OCI-LY7 (cell line): ENCODE data around the gene ZNF292. TPM values are rescaled to one million over a fixed set of nuclear protein-coding genes. Genes with fewer than 3 reads are reported as not detected.

Experiments
- BruUV-seq: library from RNA; stranded (reverse); fragments of 400-500 nt; replicated peaks from 2 replicates; lab custom pipeline; 2021; lab: Mats Ljungman, UMichigan
- CTCF ChIA-PET: fragments of 300-600 bp; sonication (Branson Sonifier 250); formaldehyde crosslinking; loops from one replicate; lab custom pipeline; 2022; ENCODE audit warnings: antibody characterized with exemption; ENCODE audit not compliant: unreplicated experiment; lab: Charles Lee
- POLR2A ChIA-PET: fragments of 300-600 bp; sonication (Branson Sonifier 250); formaldehyde crosslinking; loops from one replicate; lab custom pipeline; 2022; ENCODE audit warnings: antibody characterized with exemption; lab: Charles Lee
- DNase-seq: peaks from one replicate; pipeline ENCODE4 v3.0.0-alpha.2; 2015; ENCODE audit warnings: low spot score
- H2AFZ ChIP-seq: fragments of 200-600 bp; sonication (generic), shearing (Covaris generic); 2 replicates; pipeline ENCODE4 v1.6.1; 2014; ENCODE audit warnings: mild to moderate bottlenecking, antibody characterized with exemption, low read length, moderate library complexity
- H3K27ac ChIP-seq: fragments of 200-600 bp; sonication (generic); 2 replicates; pipeline ENCODE4 v1.5.1; 2014; ENCODE audit warnings: mixed run types, low read depth, mild to moderate bottlenecking, moderate library complexity, low read length, inconsistent platforms; ENCODE audit not compliant: poor library complexity, severe bottlenecking
- H3K36me3 ChIP-seq: fragments of 200-600 bp; sonication (generic); 2 replicates; pipeline ENCODE4 v1.6.1; 2014; ENCODE audit warnings: mild to moderate bottlenecking, antibody characterized with exemption, low read length, moderate library complexity, mixed read lengths; ENCODE audit not compliant: insufficient read depth
- H3K4me1 ChIP-seq: fragments of 200-600 bp; sonication (generic); 2 replicates; pipeline ENCODE4 v1.5.1; 2014; ENCODE audit warnings: mild to moderate bottlenecking, low read length; ENCODE audit not compliant: insufficient read depth, poor library complexity, severe bottlenecking
- H3K4me2 ChIP-seq: fragments of 200-600 bp; sonication (generic); 2 replicates; pipeline ENCODE4 v1.6.1; 2014; ENCODE audit warnings: mild to moderate bottlenecking, low read length
- H3K4me3 ChIP-seq: fragments of 200-600 bp; sonication (generic); 2 replicates; pipeline ENCODE4 v1.5.1; 2014; ENCODE audit warnings: mild to moderate bottlenecking, low read depth, low read length; ENCODE audit not compliant: poor library complexity, severe bottlenecking
- H3K79me2 ChIP-seq: fragments of 200-600 bp; sonication (generic); 2 replicates; pipeline ENCODE4 v1.6.1; 2016; ENCODE audit warnings: low read depth, mild to moderate bottlenecking, low read length, moderate library complexity, mixed read lengths; ENCODE audit not compliant: insufficient read depth
- H3K9me2 ChIP-seq: fragments of 200-600 bp; sonication (generic); 2 replicates; pipeline ENCODE4 v1.6.1; 2016; ENCODE audit warnings: mild to moderate bottlenecking, low read length, mixed read lengths; ENCODE audit not compliant: insufficient read depth
- H3K9me3 ChIP-seq: fragments of 200-600 bp; sonication (generic); 2 replicates; pipeline ENCODE4 v1.6.1; 2014; ENCODE audit warnings: mild to moderate bottlenecking, mixed run types, low read length, mixed read lengths
- H4K20me1 ChIP-seq: fragments of 200-600 bp; sonication (generic); 2 replicates; pipeline ENCODE4 v1.6.1; 2014; ENCODE audit warnings: mild to moderate bottlenecking, antibody characterized with exemption, low read length, moderate library complexity, mixed read lengths; ENCODE audit not compliant: insufficient read depth
- EZH2phosphoT487 ChIP-seq: fragments of 200-600 bp; sonication (generic); IDR thresholded peaks from 2 replicates; pipeline ENCODE4 v1.6.1; 2018; ENCODE audit warnings: low read depth, borderline replicate concordance, mild to moderate bottlenecking, mixed run types, antibody characterized with exemption, low read length, moderate library complexity, mixed read lengths
- intact Hi-C: fragments of 100-400 bp; cut with micrococcal nuclease; formaldehyde crosslinking; loops from one replicate; pipeline ENCODE4 v1.10.0; 2022; ENCODE audit not compliant: unreplicated experiment
- total RNA-seq, 2 experiments: library from RNA; depleted of rRNA in 1 of 2; stranded (reverse); fragments of >200 nt in 1 of 2; shearing (Covaris generic) in 1 of 2; gene quantifications; 2 replicates each; pipeline ENCODE4 v1.2.3, GENCODE V29; 2014 to 2022
- TF ChIP-seq, protein P1 (sequence below): fragments of 200-600 bp; sonication (generic); conservative IDR thresholded peaks from 2 replicates; pipeline ENCODE4 v1.5.1; 2014; ENCODE audit warnings: mild to moderate bottlenecking, antibody characterized with exemption, low read length, moderate library complexity, mixed read lengths

Gene ZNF292
- total RNA-seq, 2 experiments from 2014 or later, result 18.7 to 53.7 TPM

DNA sequence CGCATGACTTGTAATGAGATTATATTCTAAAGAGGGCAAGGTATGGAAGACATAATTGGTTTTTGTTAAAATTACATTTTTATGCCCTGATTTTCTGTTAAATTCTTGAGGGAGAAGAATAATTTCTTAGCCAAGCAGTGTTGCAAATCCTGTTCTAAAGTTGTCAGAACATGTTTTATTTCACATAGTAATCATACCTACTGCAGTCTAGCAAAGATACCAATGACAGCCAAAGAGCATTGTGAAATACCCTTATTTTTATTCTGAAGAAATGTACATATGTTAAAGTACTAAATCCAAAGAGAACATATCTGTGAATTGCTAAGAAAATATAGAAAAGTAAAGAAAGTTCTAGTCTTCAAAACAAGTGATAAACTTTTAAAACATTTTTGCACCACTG lies 127.4 kb downstream of the ZNF292 start:
- no peak overlapping the region for H3K27ac ChIP-seq
- no peak overlapping the region for H3K4me2 ChIP-seq
- intact Hi-C loops, result no loop called here
- H4K20me1 ChIP-seq, result no peaks in the 10 kb centered on the region
- H3K79me2 ChIP-seq, result no peaks in the 10 kb centered on the region
- H2AFZ ChIP-seq, result no peak overlapping the region
- TF ChIP-seq EZH2phosphoT487, result no peak
- TF ChIP-seq, protein P1, sequence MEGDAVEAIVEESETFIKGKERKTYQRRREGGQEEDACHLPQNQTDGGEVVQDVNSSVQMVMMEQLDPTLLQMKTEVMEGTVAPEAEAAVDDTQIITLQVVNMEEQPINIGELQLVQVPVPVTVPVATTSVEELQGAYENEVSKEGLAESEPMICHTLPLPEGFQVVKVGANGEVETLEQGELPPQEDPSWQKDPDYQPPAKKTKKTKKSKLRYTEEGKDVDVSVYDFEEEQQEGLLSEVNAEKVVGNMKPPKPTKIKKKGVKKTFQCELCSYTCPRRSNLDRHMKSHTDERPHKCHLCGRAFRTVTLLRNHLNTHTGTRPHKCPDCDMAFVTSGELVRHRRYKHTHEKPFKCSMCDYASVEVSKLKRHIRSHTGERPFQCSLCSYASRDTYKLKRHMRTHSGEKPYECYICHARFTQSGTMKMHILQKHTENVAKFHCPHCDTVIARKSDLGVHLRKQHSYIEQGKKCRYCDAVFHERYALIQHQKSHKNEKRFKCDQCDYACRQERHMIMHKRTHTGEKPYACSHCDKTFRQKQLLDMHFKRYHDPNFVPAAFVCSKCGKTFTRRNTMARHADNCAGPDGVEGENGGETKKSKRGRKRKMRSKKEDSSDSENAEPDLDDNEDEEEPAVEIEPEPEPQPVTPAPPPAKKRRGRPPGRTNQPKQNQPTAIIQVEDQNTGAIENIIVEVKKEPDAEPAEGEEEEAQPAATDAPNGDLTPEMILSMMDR, result no peak
- H3K4me3 ChIP-seq, result no peak overlapping the region
- ChIA-PET POLR2A (no interaction called here), CTCF (no interaction called here)
- H3K9me3 ChIP-seq, result no peaks in the 10 kb centered on the region
- H3K4me1 ChIP-seq, result no peaks in the 10 kb centered on the region
- DNase-seq, result no peak
- BruUV-seq, result no TSS peak
- H3K36me3 ChIP-seq, result no peaks in the 10 kb centered on the region
- H3K9me2 ChIP-seq, result no peaks in the 10 kb centered on the region

GRCh38 chr6:87283461-87283860 lies 128.1 kb downstream of the ZNF292 start:
- no peaks in the 10 kb centered on the region for H3K79me2 ChIP-seq
- H2AFZ ChIP-seq, result no peak overlapping the region
- TF ChIP-seq EZH2phosphoT487, result no peak
- TF ChIP-seq, protein P1, result no peak
- no peaks in the 10 kb centered on the region for H3K9me3 ChIP-seq
- H3K4me1 ChIP-seq, result no peaks in the 10 kb centered on the region
- DNase-seq, result no peak
- intact Hi-C loops, result no loop called here
- no peak overlapping the region for H3K4me3 ChIP-seq
- H3K4me2 ChIP-seq, result no peak overlapping the region
- no peaks in the 10 kb centered on the region for H3K36me3 ChIP-seq
- BruUV-seq, result no TSS peak
- no peak overlapping the region for H3K27ac ChIP-seq
- POLR2A ChIA-PET, result interaction anchor here (0.7 to 0.9 kb wide), 2 partner anchors 9 to 177 kb away, joined by 3 read pairs; no protein-coding TSS in a partner anchor
- CTCF ChIA-PET, result no interaction called here
- H3K9me2 ChIP-seq, result no peaks in the 10 kb centered on the region
- H4K20me1 ChIP-seq, result no peaks in the 10 kb centered on the region

- TF ChIP-seq EZH2phosphoT487, result no peak
- no peaks in the 10 kb centered on the region for H3K4me1 ChIP-seq
- BruUV-seq, result no TSS peak
- no peaks in the 10 kb centered on the region for H3K9me2 ChIP-seq
- intact Hi-C loops, result no loop called here
- POLR2A ChIA-PET, result no interaction called here
- H3K79me2 ChIP-seq, result no peaks in the 10 kb centered on the region
- H3K4me2 ChIP-seq, result no peak overlapping the region
- H2AFZ ChIP-seq, result no peak overlapping the region
- H3K9me3 ChIP-seq, result no peaks in the 10 kb centered on the region
- no peak overlapping the region for H3K4me3 ChIP-seq
- H4K20me1 ChIP-seq, result no peaks in the 10 kb centered on the region
- H3K27ac ChIP-seq, result no peak overlapping the region
- no peak for DNase-seq
- CTCF ChIA-PET, result no interaction called here
- no peaks in the 10 kb centered on the region for H3K36me3 ChIP-seq
These were observed 131.9 kb downstream of the ZNF292 start for GRCh38 chr6:87287251-87287650.
